NT2/D1 (cell line): ENCODE data around the gene NME5.
"Not testable (repeated sequence)": the region's sequence is repeated elsewhere in the genome, so short reads cannot be mapped to it uniquely, and the experiment has no call there.

ENCODE experiments used
- DNase-seq: peaks from one replicate; pipeline ENCODE4 v3.0.0-alpha.2; 2011; ENCODE audit warnings: low read depth, low spot score
- H3K27me3 ChIP-seq: 2 replicates; pipeline ENCODE4 v1.6.0; 2011; ENCODE audit warnings: mild to moderate bottlenecking; ENCODE audit not compliant: insufficient read length, insufficient read depth
- H3K36me3 ChIP-seq: 2 replicates; pipeline ENCODE4 v1.6.1; 2011; ENCODE audit warnings: mild to moderate bottlenecking, low read length, mixed read lengths; ENCODE audit not compliant: insufficient read depth, insufficient read length
- H3K4me1 ChIP-seq: 2 replicates; pipeline ENCODE4 v1.5.1; 2011; ENCODE audit not compliant: insufficient read depth, insufficient read length
- H3K4me3 ChIP-seq: 2 replicates; pipeline ENCODE4 v1.5.1; 2011; ENCODE audit warnings: low read depth; ENCODE audit not compliant: insufficient read length
- H3K9ac ChIP-seq: 2 replicates; pipeline ENCODE4 v1.6.0; 2011; ENCODE audit warnings: low read depth; ENCODE audit not compliant: insufficient read length
- H3K9me3 ChIP-seq: 2 replicates; pipeline ENCODE4 v1.5.1; 2011; ENCODE audit warnings: mild to moderate bottlenecking, low read length; ENCODE audit not compliant: insufficient read depth
- SUZ12 ChIP-seq: IDR thresholded peaks from 2 replicates; pipeline ENCODE4 v1.6.1; 2011; ENCODE audit not compliant: insufficient read length, insufficient read depth; ENCODE audit errors: extremely low read depth
- YY1 ChIP-seq: IDR thresholded peaks from 2 replicates; pipeline ENCODE4 v1.6.1; 2011; ENCODE audit not compliant: insufficient read length, insufficient read depth
- ZNF274 ChIP-seq: IDR thresholded peaks from 2 replicates; pipeline ENCODE4 v1.6.1; 2011; ENCODE audit warnings: mild to moderate bottlenecking, low read depth, low read length

Gene NME5

GRCh38 chr5:138157626-138158025 lies 18.4 kb upstream of the NME5 start:
- TF ChIP-seq YY1 (no peak), ZNF274 (no peak), SUZ12 (no peak)
- no peak for DNase-seq
- peaks cover 65% of the 10 kb centered on the region for H3K36me3 ChIP-seq

DNA sequence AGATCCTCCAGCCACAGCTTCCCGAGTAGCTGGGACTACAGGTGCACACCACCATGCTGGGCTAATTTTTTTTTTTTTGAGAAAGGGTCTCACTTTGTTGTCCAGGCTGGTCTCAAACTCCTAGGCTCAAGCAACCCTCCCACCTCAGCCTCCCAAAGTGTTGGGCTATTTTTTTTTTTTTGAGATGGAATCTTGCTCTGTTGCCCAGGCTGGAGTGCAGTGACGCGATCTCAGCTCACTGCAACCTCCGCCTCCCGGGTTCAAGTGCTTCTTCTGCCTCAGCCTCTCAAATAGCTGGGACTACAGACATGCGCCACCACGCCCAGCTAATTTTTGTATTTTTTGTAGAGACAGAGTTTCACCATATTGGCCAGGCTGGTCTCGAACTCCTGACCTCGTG lies 16.7 kb upstream of the NME5 start:
- not testable (repeated sequence) for H3K4me3 ChIP-seq, DNase-seq, H3K9ac ChIP-seq, H3K4me1 ChIP-seq, H3K9me3 ChIP-seq, H3K27me3 ChIP-seq
- peaks cover 48% of the 10 kb centered on the region for H3K36me3 ChIP-seq

More at GRCh38 chr5:138157626-138158025, 18.4 kb upstream of the NME5 start:
- H3K9ac ChIP-seq: no peak overlapping the region
- H3K4me1 ChIP-seq: no peaks in the 10 kb centered on the region
- no peaks in the 10 kb centered on the region for H3K27me3 ChIP-seq
- no peak overlapping the region for H3K4me3 ChIP-seq
- H3K9me3 ChIP-seq: no peaks in the 10 kb centered on the region

GRCh38 chr5:138149530-138149929 lies 10.3 kb upstream of the NME5 start:
- no peak overlapping the region for H3K9ac ChIP-seq
- H3K4me3 ChIP-seq: no peak overlapping the region
- DNase-seq: no peak
- no peaks in the 10 kb centered on the region for H3K4me1 ChIP-seq
- TF ChIP-seq SUZ12 (no peak), ZNF274 (no peak), YY1 (no peak)
- no peaks in the 10 kb centered on the region for H3K27me3 ChIP-seq
- no peaks in the 10 kb centered on the region for H3K9me3 ChIP-seq
- H3K36me3 ChIP-seq: no peaks in the 10 kb centered on the region

DNA sequence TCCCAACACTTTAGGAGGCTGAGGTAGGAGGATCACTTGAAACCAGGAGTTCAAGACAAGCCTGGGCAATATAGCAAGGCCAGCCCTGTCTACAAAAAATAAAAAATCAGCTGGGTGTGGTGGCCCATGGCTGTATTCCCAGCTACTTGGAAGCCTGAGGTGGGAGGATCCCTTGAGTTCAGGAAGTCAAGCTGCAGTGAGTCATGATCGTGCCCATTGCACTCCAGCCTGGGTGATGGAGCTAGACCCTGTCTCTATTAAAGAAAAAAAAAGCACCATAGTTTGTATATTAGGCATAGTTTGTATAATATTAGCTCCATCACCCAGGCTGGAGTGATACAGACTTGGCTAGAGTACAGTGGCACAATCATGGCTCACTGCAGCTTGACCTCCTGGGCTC lies 9.6 kb upstream of the NME5 start:
- no peaks in the 10 kb centered on the region for H3K27me3 ChIP-seq
- no peaks in the 10 kb centered on the region for H3K36me3 ChIP-seq
- TF ChIP-seq ZNF274 (no peak), YY1 (no peak)
- H3K9ac ChIP-seq: no peak overlapping the region
- H3K9me3 ChIP-seq: peaks cover 3% of the 10 kb centered on the region; the same call in 1 of the 2 replicates
- DNase-seq: no peak
- H3K4me1 ChIP-seq: no peaks in the 10 kb centered on the region
- H3K4me3 ChIP-seq: no peak overlapping the region

DNA sequence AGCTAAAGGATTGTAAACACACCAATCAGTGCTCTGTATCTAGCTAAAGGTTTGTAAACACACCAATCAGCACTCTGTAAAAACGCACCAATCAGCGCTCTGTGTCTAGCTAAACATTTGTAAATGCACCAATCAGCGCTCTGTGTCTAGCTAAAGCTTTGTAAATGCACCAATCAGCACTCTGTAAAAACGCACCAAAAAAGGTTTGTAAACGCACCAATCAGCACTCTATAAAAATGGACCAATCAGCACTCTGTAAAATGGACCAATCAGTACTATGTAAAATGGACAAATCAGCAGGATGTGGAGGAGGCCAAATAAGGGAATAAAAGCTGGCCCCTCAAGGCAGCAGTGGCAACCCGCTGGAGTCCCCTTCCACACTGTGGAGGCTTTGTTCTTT lies 4.3 kb upstream of the NME5 start:
- H3K4me3 ChIP-seq, H3K4me1 ChIP-seq, H3K9ac ChIP-seq, H3K27me3 ChIP-seq, H3K36me3 ChIP-seq, H3K9me3 ChIP-seq, DNase-seq: not testable (repeated sequence)

- no peaks in the 10 kb centered on the region for H3K4me1 ChIP-seq
- no peak overlapping the region for H3K9ac ChIP-seq
- DNase-seq: no peak
- no peak for TF ChIP-seq YY1
- TF ChIP-seq SUZ12: no peak
- H3K36me3 ChIP-seq: no peaks in the 10 kb centered on the region
- H3K4me3 ChIP-seq: no peak overlapping the region
- H3K9me3 ChIP-seq: peaks cover 6% of the 10 kb centered on the region; the same call in 1 of the 2 replicates
- H3K27me3 ChIP-seq: no peaks in the 10 kb centered on the region
These were observed 2.5 kb upstream of the NME5 start for GRCh38 chr5:138141734-138142133.

- Histone ChIP-seq H3K9ac (no peak overlapping the region), H3K27me3 (no peaks in the 10 kb centered on the region), H3K4me1 (no peaks in the 10 kb centered on the region), H3K36me3 (no peaks in the 10 kb centered on the region), H3K9me3 (peaks cover 6% of the 10 kb centered on the region; the same call in 1 of the 2 replicates), H3K4me3 (no peak overlapping the region)
- TF ChIP-seq SUZ12: no peak
- TF ChIP-seq ZNF274: no peak
- no peak for TF ChIP-seq YY1
- DNase-seq: no peak
These were observed 1.0 kb upstream of the NME5 start for GRCh38 chr5:138140268-138140667.

DNA sequence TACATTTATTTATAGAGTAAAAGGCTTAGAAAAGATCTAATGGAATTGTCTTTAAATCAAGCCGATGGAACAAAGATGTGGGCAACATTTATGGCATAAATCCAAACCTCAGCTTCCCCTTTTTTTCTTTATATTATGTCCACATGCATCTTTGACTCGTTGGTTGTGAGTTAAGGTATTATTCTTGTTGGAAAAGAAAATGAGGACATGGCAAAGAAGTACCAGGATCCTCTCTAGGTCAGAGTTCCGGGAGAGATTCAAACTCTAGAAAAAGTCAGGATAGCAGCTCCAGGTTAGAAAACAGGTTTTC lies 508 bp upstream of the NME5 start:
- no peak overlapping the region for H3K9ac ChIP-seq
- H3K4me3 ChIP-seq: no peak overlapping the region
- peaks cover 6% of the 10 kb centered on the region; the same call in 1 of the 2 replicates for H3K9me3 ChIP-seq
- H3K36me3 ChIP-seq: no peaks in the 10 kb centered on the region
- DNase-seq: no peak
- TF ChIP-seq YY1 (no peak), ZNF274 (no peak), SUZ12 (no peak)
- H3K27me3 ChIP-seq: no peaks in the 10 kb centered on the region
- H3K4me1 ChIP-seq: no peaks in the 10 kb centered on the region
